ENCODE results near the gene MSX2. TPM values are rescaled to one million over a fixed set of nuclear protein-coding genes. Genes with fewer than 3 reads are reported as not detected.

MSX2 gene
- total and polyA plus RNA-seq, 2 experiments from 2014 or later = 0.17 to 0.47 TPM

- no peak for TF ChIP-seq EZH2 (IDR thresholded peaks at IDR 0.05; ENCODE audit: low read depth, unreplicated experiment)
- TF ChIP-seq POLR2AphosphoS5 (IDR thresholded peaks at IDR 0.05; ENCODE audit: low read depth) = no peak
- no peak for TF ChIP-seq ZNF462 (CRISPR knock-in tag; IDR thresholded peaks at IDR 0.05)
- no peak for TF ChIP-seq EZH2phosphoT487 (IDR thresholded peaks at IDR 0.05; ENCODE audit: unreplicated experiment)
- TF ChIP-seq REST (IDR thresholded peaks at IDR 0.05; ENCODE audit: unreplicated experiment) = no peak
- TF ChIP-seq ETS1 (IDR thresholded peaks at IDR 0.05) = no peak
- no peak for TF ChIP-seq CREB1 (CRISPR knock-in tag; IDR thresholded peaks at IDR 0.05; ENCODE audit: low read depth)
- no peak for TF ChIP-seq ZNF114 (CRISPR knock-in tag; IDR thresholded peaks at IDR 0.05)
- no peak for TF ChIP-seq JUNB (IDR thresholded peaks at IDR 0.05; ENCODE audit: unreplicated experiment)
- no peak for TF ChIP-seq ZNF331 (CRISPR knock-in tag; IDR thresholded peaks at IDR 0.05; ENCODE audit: low read depth)
- TF ChIP-seq CTCF (conservative IDR thresholded peaks at IDR 0.05; ENCODE audit: low read depth in 2 of 2) = no peak
- TF ChIP-seq STAT1 (IDR thresholded peaks at IDR 0.05; ENCODE audit: unreplicated experiment) = no peak
- no peak for TF ChIP-seq NANOG (IDR thresholded peaks at IDR 0.05; ENCODE audit: borderline replicate concordance)
- H3F3A ChIP-seq (replicated peaks; ENCODE audit: low read depth) = no peaks in the 10 kb centered on the region
- H3K36me3 Mint-ChIP-seq (ENCODE audit: low read depth) = peaks cover 7% of the 10 kb centered on the region
- no peaks in the 10 kb centered on the region for H4K20me1 ChIP-seq (replicated peaks; ENCODE audit: insufficient read depth)
- H2AFZ ChIP-seq = 0 out of 2 replicates have a peak overlapping the region, but pooled peaks have one; percentile 32
- H3K4me1 Mint-ChIP-seq = peaks cover 4% of the 10 kb centered on the region
- peaks cover 14% of the 10 kb centered on the region for H3K9me3 Mint-ChIP-seq
- no peaks in the 10 kb centered on the region for H3K36me3 ChIP-seq (ENCODE audit: insufficient read depth)
- H3K4me3 ChIP-seq = no peak overlapping the region
- no peak overlapping the region for H3K4me3 Mint-ChIP-seq
- H3K27me3 ChIP-seq (ENCODE audit: insufficient read depth) = peaks cover 43% of the 10 kb centered on the region
- H3K79me2 ChIP-seq (replicated peaks; ENCODE audit: insufficient read depth) = no peaks in the 10 kb centered on the region
- H3K4me1 ChIP-seq (ENCODE audit: insufficient read depth) = no peaks in the 10 kb centered on the region
- no peak for ATAC-seq
- peaks cover 23% of the 10 kb centered on the region for H3K27me3 Mint-ChIP-seq (ENCODE audit: insufficient read depth, low read depth, poor library complexity)
- H3K9me2 ChIP-seq (ENCODE audit: insufficient read depth) = no peaks in the 10 kb centered on the region
- no peak overlapping the region for H3K4me2 ChIP-seq
- no peak overlapping the region for H3K27ac Mint-ChIP-seq
- no peak for DNase-seq (ENCODE audit: low spot score)
- H3K27ac ChIP-seq (ENCODE audit: low read depth) = no peak overlapping the region
Measured at GRCh38 chr5:174745590-174746103, 21.3 kb downstream of the MSX2 start.
